ENCODE data around the gene MCRIP2. TPM values are rescaled to one million over a fixed set of nuclear protein-coding genes. Genes with fewer than 3 reads are reported as not detected.

The MCRIP2 gene
- total and polyA plus RNA-seq, 4 donors, result 16.3 to 97.3 (median 61.4) TPM

DNA sequence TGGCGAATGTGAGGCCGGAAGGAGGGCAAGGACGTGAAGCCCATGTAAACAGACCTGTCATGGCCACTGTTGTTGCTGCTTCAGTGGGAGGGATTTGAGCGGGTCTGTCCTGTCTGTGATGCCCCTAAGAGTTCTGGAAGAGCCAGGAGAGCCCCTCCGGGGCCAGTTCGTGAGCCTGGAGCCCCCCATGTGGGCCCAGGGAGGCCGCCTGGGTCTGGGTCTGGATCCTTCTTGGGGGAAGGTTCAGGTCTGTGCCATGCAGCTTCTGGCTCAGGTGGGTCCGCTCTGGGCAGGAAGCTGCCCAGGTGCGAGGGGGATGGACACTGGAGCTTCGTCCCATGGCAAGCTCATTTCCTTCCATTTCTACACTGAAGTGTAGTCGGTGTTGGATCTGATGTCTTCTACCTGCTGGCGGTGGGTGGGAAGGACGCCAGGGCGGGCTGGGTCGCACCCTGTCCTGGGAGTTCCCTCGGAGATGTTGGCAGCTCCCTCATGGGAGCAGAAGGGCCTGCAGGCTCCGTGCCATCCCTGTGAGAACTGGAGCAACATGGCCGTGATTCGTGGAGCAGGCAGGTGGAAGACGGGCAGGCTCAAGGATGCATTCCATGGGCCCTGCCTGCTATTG lies 22.0 kb upstream of the MCRIP2 start:
- Histone ChIP-seq H3K4me3 (ENCODE audit: low read depth in 1 of 3, low read length in 3 of 3) (no peak overlapping the region), H3K9me3 (ENCODE audit: control insufficient read depth in 4 of 4, low read length in 3 of 4) (no peaks in the 10 kb centered on the region), H3K9ac (ENCODE audit: low read depth in 1 of 2, low read length in 2 of 2) (no peak overlapping the region), H3K27ac (ENCODE audit: low read depth in 1 of 2, low read length in 2 of 2) (no peak overlapping the region), H3K27me3 (ENCODE audit: control insufficient read depth in 4 of 4, insufficient read depth in 4 of 4, low read length in 3 of 4) (no peaks in the 10 kb centered on the region), H3K4me1 (ENCODE audit: control insufficient read depth in 4 of 4, insufficient read depth in 4 of 4, low read length in 3 of 4) (peaks cover 0 to 18% (median 9%) of the 10 kb centered on the region in 4 donors), H3K36me3 (ENCODE audit: control insufficient read depth in 4 of 4, insufficient read depth in 3 of 4, low read depth in 1 of 4, low read length in 3 of 4) (peaks cover 0 to 3% (median 2%) of the 10 kb centered on the region in 4 donors)
- WGBS, result 90% methylated on average over 20 of the region's 20 CpGs
- DNase-seq (ENCODE audit: low spot score), result no peak
- TF ChIP-seq HNF4A (conservative IDR thresholded peaks at IDR 0.05) (no peak), EGR1 (IDR thresholded peaks at IDR 0.05; ENCODE audit: low read depth in 2 of 2) (no peak), RAD21 (IDR thresholded peaks at IDR 0.05) (no peak), FOXA2 (IDR thresholded peaks at IDR 0.05) (no peak), MAX (IDR thresholded peaks at IDR 0.05) (no peak), NR2F2 (IDR thresholded peaks at IDR 0.05) (no peak), TAF1 (conservative IDR thresholded peaks at IDR 0.05) (no peak), GABPA (IDR thresholded peaks at IDR 0.05 in 1 of 2, conservative IDR thresholded peaks at IDR 0.05 in 1 of 2) (no peak), YY1 (IDR thresholded peaks at IDR 0.05) (no peak), HNF4G (IDR thresholded peaks at IDR 0.05) (no peak), RXRA (IDR thresholded peaks at IDR 0.05) (no peak), FOXA1 (IDR thresholded peaks at IDR 0.05) (no peak), SP1 (IDR thresholded peaks at IDR 0.05) (no peak), JUND (IDR thresholded peaks at IDR 0.05) (no peak), REST (IDR thresholded peaks at IDR 0.05) (no peak)
- TF ChIP-seq, protein P1, sequence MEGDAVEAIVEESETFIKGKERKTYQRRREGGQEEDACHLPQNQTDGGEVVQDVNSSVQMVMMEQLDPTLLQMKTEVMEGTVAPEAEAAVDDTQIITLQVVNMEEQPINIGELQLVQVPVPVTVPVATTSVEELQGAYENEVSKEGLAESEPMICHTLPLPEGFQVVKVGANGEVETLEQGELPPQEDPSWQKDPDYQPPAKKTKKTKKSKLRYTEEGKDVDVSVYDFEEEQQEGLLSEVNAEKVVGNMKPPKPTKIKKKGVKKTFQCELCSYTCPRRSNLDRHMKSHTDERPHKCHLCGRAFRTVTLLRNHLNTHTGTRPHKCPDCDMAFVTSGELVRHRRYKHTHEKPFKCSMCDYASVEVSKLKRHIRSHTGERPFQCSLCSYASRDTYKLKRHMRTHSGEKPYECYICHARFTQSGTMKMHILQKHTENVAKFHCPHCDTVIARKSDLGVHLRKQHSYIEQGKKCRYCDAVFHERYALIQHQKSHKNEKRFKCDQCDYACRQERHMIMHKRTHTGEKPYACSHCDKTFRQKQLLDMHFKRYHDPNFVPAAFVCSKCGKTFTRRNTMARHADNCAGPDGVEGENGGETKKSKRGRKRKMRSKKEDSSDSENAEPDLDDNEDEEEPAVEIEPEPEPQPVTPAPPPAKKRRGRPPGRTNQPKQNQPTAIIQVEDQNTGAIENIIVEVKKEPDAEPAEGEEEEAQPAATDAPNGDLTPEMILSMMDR (IDR thresholded peaks at IDR 0.05; ENCODE audit: low read depth, low read length, missing input control), result no peak
- TF ChIP-seq, protein P2, sequence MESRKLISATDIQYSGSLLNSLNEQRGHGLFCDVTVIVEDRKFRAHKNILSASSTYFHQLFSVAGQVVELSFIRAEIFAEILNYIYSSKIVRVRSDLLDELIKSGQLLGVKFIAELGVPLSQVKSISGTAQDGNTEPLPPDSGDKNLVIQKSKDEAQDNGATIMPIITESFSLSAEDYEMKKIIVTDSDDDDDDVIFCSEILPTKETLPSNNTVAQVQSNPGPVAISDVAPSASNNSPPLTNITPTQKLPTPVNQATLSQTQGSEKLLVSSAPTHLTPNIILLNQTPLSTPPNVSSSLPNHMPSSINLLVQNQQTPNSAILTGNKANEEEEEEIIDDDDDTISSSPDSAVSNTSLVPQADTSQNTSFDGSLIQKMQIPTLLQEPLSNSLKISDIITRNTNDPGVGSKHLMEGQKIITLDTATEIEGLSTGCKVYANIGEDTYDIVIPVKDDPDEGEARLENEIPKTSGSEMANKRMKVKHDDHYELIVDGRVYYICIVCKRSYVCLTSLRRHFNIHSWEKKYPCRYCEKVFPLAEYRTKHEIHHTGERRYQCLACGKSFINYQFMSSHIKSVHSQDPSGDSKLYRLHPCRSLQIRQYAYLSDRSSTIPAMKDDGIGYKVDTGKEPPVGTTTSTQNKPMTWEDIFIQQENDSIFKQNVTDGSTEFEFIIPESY (IDR thresholded peaks at IDR 0.05), result no peak
- TF ChIP-seq, protein P3, sequence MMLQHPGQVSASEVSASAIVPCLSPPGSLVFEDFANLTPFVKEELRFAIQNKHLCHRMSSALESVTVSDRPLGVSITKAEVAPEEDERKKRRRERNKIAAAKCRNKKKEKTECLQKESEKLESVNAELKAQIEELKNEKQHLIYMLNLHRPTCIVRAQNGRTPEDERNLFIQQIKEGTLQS (IDR thresholded peaks at IDR 0.05), result no peak
